Measurements from ENCODE around the gene BRINP1. TPM values are rescaled to one million over a fixed set of nuclear protein-coding genes. Genes with fewer than 3 reads are reported as not detected.

The BRINP1 gene
- total RNA-seq, 1 experiment from 2014 or later: 14.0 TPM

GRCh38 chr9:119250730-119251129, 118.5 kb downstream of the BRINP1 start:
- no peak overlapping the region for H3K4ac ChIP-seq (ENCODE audit: low read depth, low read length)
- no peak overlapping the region for H3K4me3 Mint-ChIP-seq
- no peak overlapping the region for H4K91ac ChIP-seq (ENCODE audit: insufficient read length, low read depth, low read length)
- no peaks in the 10 kb centered on the region for H3K9me3 ChIP-seq (ENCODE audit: control insufficient read depth, low read depth, low read length)
- no peak overlapping the region for H4K5ac ChIP-seq (ENCODE audit: insufficient read length, low read depth, low read length)
- H3K79me2 ChIP-seq (ENCODE audit: insufficient read depth, low read length): no peaks in the 10 kb centered on the region
- H3K9ac ChIP-seq (ENCODE audit: extremely low read depth, insufficient read length, low read length): no peak overlapping the region
- H3K14ac ChIP-seq (ENCODE audit: insufficient read depth, low read length): no peak overlapping the region
- no peak overlapping the region for H2BK5ac ChIP-seq (ENCODE audit: insufficient read length, low read length)
- H3K36me3 Mint-ChIP-seq (ENCODE audit: insufficient read depth in 1 of 3, low read depth in 3 of 3): peaks cover 5 to 9% (median 9%) of the 10 kb centered on the region in 3 experiments; a peak in 4 of 7 replicates
- no peaks in the 10 kb centered on the region for H3K27me3 ChIP-seq (ENCODE audit: insufficient read depth, low read length)
- H2BK120ac ChIP-seq (ENCODE audit: low read depth, low read length, poor library complexity, severe bottlenecking): no peak overlapping the region
- no peaks in the 10 kb centered on the region for H3K79me1 ChIP-seq (ENCODE audit: insufficient read depth, low read depth, low read length, poor library complexity, severe bottlenecking)
- no peaks in the 10 kb centered on the region for H3K4me1 ChIP-seq (ENCODE audit: insufficient read depth, low read length)
- no peak overlapping the region; a peak in 1 of 7 replicates for H3K27ac Mint-ChIP-seq
- no peak overlapping the region for H2AK5ac ChIP-seq (ENCODE audit: insufficient read length, low read length)
- TF ChIP-seq CTCF (conservative IDR thresholded peaks at IDR 0.05): no peak
- H3K18ac ChIP-seq (ENCODE audit: insufficient read length, low read depth, low read length): no peak overlapping the region
- no peak overlapping the region for H3K27ac ChIP-seq (ENCODE audit: insufficient read length, low read depth, low read length)
- no peak overlapping the region for H2BK12ac ChIP-seq (ENCODE audit: insufficient read length, low read depth, low read length)
- H2BK15ac ChIP-seq (ENCODE audit: low read depth, low read length): no peak overlapping the region
- no peak for DNase-seq
- no peak overlapping the region for H2AFZ ChIP-seq (ENCODE audit: low read length)
- H3K23ac ChIP-seq (ENCODE audit: insufficient read length, low read depth, low read length): no peak overlapping the region
- H3K27me3 Mint-ChIP-seq (ENCODE audit: low read depth): no peaks in the 10 kb centered on the region
- H3K4me2 ChIP-seq (ENCODE audit: insufficient read depth, insufficient read length, low read length): no peak overlapping the region
- H3K56ac ChIP-seq (ENCODE audit: insufficient read length, low read depth, low read length): no peak overlapping the region
- no peaks in the 10 kb centered on the region for H3K23me2 ChIP-seq (ENCODE audit: insufficient read length, low read depth, low read length, poor library complexity, severe bottlenecking)
- no peaks in the 10 kb centered on the region for H4K20me1 ChIP-seq (ENCODE audit: control insufficient read depth, insufficient read depth, insufficient read length)
- no peak overlapping the region for H2BK20ac ChIP-seq (ENCODE audit: low read depth, low read length, poor library complexity, severe bottlenecking)
- H3K9me3 Mint-ChIP-seq: no peaks in the 10 kb centered on the region
- peaks cover 3 to 5% of the 10 kb centered on the region in 2 experiments for H3K4me1 Mint-ChIP-seq
- H4K8ac ChIP-seq (replicated peaks; ENCODE audit: insufficient read length, low read depth, low read length): no peak overlapping the region
- WGBS (ENCODE audit: extremely low coverage, insufficient read length, low lambda C conversion rate): no CpG with 5 or more reads among the region's 4 CpGs
- no peak overlapping the region for H3T11ph ChIP-seq (ENCODE audit: low read length)

Data from H9 (cell line).